Mesendoderm (in vitro differentiated cells): ENCODE data around the gene DPPA4.
"Not testable (repeated sequence)": the region's sequence is repeated elsewhere in the genome, so short reads cannot be mapped to it uniquely, and the experiment has no call there.

Experiments
- DNase-seq: peaks from one replicate; pipeline ENCODE4 v3.0.0; 2013
- H2AK5ac ChIP-seq: 2 replicates; pipeline ENCODE4 v1.6.1; 2013; ENCODE audit warnings: low read length, inconsistent platforms
- H2BK120ac ChIP-seq: 2 replicates; pipeline ENCODE4 v1.6.1; 2013; ENCODE audit warnings: low read depth, mild to moderate bottlenecking, low read length, moderate library complexity, mixed read lengths
- H2BK15ac ChIP-seq: replicated peaks from 2 replicates; pipeline ENCODE4 v1.6.1; 2013; ENCODE audit warnings: low read depth, mild to moderate bottlenecking, moderate library complexity
- H2BK5ac ChIP-seq: 2 replicates; pipeline ENCODE4 v1.6.1; 2013; ENCODE audit warnings: low read length, inconsistent platforms
- H3K18ac ChIP-seq: 2 replicates; pipeline ENCODE4 v1.6.1; 2013; ENCODE audit warnings: mild to moderate bottlenecking, low read length, mixed read lengths
- H3K23ac ChIP-seq: one replicate; pipeline ENCODE4 v1.6.1; 2013; ENCODE audit warnings: low read length
- H3K27ac ChIP-seq: 2 replicates; pipeline ENCODE4 v1.5.1; 2013; ENCODE audit warnings: low read depth, mild to moderate bottlenecking, inconsistent platforms, low read length, moderate library complexity
- H3K27me3 ChIP-seq: 2 replicates; pipeline ENCODE4 v1.6.1; 2013; ENCODE audit warnings: low read length, control low read depth, mild to moderate bottlenecking, inconsistent platforms; ENCODE audit not compliant: insufficient read depth, poor library complexity
- H3K36me3 ChIP-seq: 2 replicates; pipeline ENCODE4 v1.6.1; 2013; ENCODE audit warnings: low read length, inconsistent platforms; ENCODE audit not compliant: control insufficient read depth, insufficient read depth
- H3K4ac ChIP-seq: one replicate; pipeline ENCODE4 v1.6.1; 2013; ENCODE audit warnings: low read depth, mild to moderate bottlenecking, low read length, moderate library complexity
- H3K4me1 ChIP-seq: 2 replicates; pipeline ENCODE4 v1.6.1; 2013; ENCODE audit warnings: low read depth, low read length, inconsistent platforms; ENCODE audit not compliant: control insufficient read depth
- H3K4me2 ChIP-seq: 2 replicates; pipeline ENCODE4 v1.6.1; 2013; ENCODE audit warnings: low read length
- H3K4me3 ChIP-seq: 2 replicates; pipeline ENCODE4 v1.5.1; 2013; ENCODE audit warnings: mild to moderate bottlenecking, low read length
- H3K56ac ChIP-seq: one replicate; pipeline ENCODE4 v1.6.1; 2013; ENCODE audit warnings: low read length
- H3K79me1 ChIP-seq: 2 replicates; pipeline ENCODE4 v1.6.1; 2013; ENCODE audit warnings: low read length, inconsistent platforms
- H3K79me2 ChIP-seq: 2 replicates; pipeline ENCODE4 v1.6.1; 2013; ENCODE audit warnings: mild to moderate bottlenecking, low read length; ENCODE audit not compliant: control insufficient read depth, insufficient read depth
- H3K9ac ChIP-seq: 2 replicates; pipeline ENCODE4 v1.6.1; 2013; ENCODE audit warnings: low read length, inconsistent platforms
- H4K5ac ChIP-seq: one replicate; pipeline ENCODE4 v1.6.1; 2013; ENCODE audit warnings: low read length
- H4K8ac ChIP-seq: one replicate; pipeline ENCODE4 v1.6.1; 2013; ENCODE audit warnings: low read depth, mild to moderate bottlenecking, control low read depth, low read length, moderate library complexity
- WGBS: extraction: QIAGEN DNeasy Blood & Tissue Kit; methylation state at CpG from one replicate; pipeline ENCODE4 v1.1.7; 2013; ENCODE audit warnings: low lambda C conversion rate, missing lambda C conversion rate; ENCODE audit not compliant: insufficient coverage; ENCODE audit errors: extremely low coverage; 5-methylcytosine and 5-hydroxymethylcytosine counted together

DPPA4 gene

DNA sequence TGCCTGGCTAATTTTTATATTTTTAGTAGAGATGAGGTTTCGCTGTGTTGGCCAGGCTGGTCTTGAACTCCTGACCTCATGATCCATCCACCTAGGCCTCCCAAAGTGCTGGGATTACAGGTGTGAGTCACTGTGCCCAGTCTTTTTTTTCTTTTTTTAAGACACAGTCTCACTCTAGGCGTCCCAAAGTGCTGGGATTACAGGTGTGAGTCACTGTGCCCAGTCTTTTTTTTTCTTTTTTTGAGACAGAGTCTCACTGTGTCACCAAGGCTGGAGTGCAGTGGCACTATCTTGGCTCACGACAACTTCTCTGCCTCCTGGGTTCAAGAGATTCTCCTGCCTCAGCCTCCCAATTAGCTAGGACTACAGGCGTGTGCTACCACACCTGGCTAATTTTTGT is 37.1 kb upstream of the DPPA4 start:
- H2AK5ac ChIP-seq, H3K79me2 ChIP-seq, H3K27ac ChIP-seq, H3K4ac ChIP-seq, DNase-seq, H3K56ac ChIP-seq, H2BK15ac ChIP-seq, H3K36me3 ChIP-seq, H2BK120ac ChIP-seq, H2BK5ac ChIP-seq, H4K8ac ChIP-seq, H3K18ac ChIP-seq, H4K5ac ChIP-seq, H3K4me3 ChIP-seq, H3K4me2 ChIP-seq, H3K4me1 ChIP-seq, H3K27me3 ChIP-seq, H3K79me1 ChIP-seq, H3K9ac ChIP-seq, H3K23ac ChIP-seq: not testable (repeated sequence)
- no CpG with 5 or more reads among the region's 4 CpGs for WGBS

DNA sequence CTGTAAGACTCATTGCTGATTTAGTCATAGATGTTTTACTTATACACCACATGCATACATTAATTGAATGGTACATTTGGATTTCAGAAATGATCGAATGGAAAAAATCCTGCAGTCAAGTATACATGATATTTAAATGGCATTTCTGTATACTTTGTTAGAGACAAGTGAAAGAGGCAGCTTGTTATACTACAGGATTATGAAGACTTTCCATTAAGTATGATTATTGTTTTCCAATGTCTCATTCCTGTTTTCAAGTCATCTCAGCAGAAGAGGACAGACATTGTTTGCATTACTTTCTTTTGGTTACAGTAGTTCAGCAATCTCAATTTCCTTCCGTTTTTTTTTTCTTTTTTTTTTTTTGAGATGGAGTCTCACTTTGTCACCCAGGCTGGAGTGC is 36.6 kb upstream of the DPPA4 start:
- no peak overlapping the region for H3K9ac ChIP-seq
- DNase-seq, result no peak
- H3K4me1 ChIP-seq, result no peaks in the 10 kb centered on the region
- no peak overlapping the region for H3K56ac ChIP-seq
- H3K4me3 ChIP-seq, result no peak overlapping the region
- no peak overlapping the region for H2BK5ac ChIP-seq
- H4K8ac ChIP-seq, result no peak overlapping the region
- no peak overlapping the region for H3K4me2 ChIP-seq
- no peak overlapping the region for H3K23ac ChIP-seq
- H2BK15ac ChIP-seq, result no peak overlapping the region
- no peaks in the 10 kb centered on the region for H3K79me2 ChIP-seq
- H3K79me1 ChIP-seq, result no peaks in the 10 kb centered on the region
- no peak overlapping the region for H3K18ac ChIP-seq
- no peak overlapping the region for H2BK120ac ChIP-seq
- H3K4ac ChIP-seq, result no peak overlapping the region
- H3K36me3 ChIP-seq, result no peaks in the 10 kb centered on the region
- H3K27me3 ChIP-seq, result no peaks in the 10 kb centered on the region
- H3K27ac ChIP-seq, result no peak overlapping the region
- WGBS, result no CpG with 5 or more reads among the region's 2 CpGs
- H2AK5ac ChIP-seq, result no peak overlapping the region
- H4K5ac ChIP-seq, result no peak overlapping the region

DNA sequence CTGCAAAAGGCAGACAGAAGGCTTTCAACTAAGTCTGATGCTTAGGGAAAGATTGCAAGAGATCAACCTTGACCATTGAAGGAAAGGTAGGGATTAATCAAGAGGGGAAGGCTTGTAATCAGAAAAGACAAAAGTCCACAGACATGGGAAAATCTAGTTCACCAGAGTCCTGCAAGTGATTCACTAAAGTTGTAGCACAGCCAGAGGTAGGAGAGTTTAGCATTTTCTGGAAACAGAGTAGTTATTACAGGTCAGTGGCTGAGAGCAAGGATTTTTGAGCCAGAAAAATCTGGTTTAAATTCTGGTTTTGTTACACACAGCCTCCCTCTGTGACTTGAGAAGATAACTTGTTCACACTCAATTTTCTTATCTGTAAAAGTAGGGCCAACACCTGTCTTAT is 35.3 kb upstream of the DPPA4 start:
- no peak overlapping the region for H3K56ac ChIP-seq
- no peaks in the 10 kb centered on the region for H3K79me1 ChIP-seq
- no peak overlapping the region for H3K23ac ChIP-seq
- no peaks in the 10 kb centered on the region for H3K36me3 ChIP-seq
- no peak overlapping the region for H3K4me2 ChIP-seq
- no peak overlapping the region for H3K18ac ChIP-seq
- no peak overlapping the region for H3K4me3 ChIP-seq
- no peaks in the 10 kb centered on the region for H3K27me3 ChIP-seq
- peak; percentile 22 for DNase-seq
- no peaks in the 10 kb centered on the region for H3K4me1 ChIP-seq
- H2BK5ac ChIP-seq, result no peak overlapping the region
- H4K5ac ChIP-seq, result no peak overlapping the region
- no peaks in the 10 kb centered on the region for H3K79me2 ChIP-seq
- no peak overlapping the region for H3K4ac ChIP-seq
- H2AK5ac ChIP-seq, result no peak overlapping the region
- no peak overlapping the region for H4K8ac ChIP-seq
- no peak overlapping the region for H2BK120ac ChIP-seq
- H3K9ac ChIP-seq, result no peak overlapping the region
- no peak overlapping the region for H2BK15ac ChIP-seq
- no peak overlapping the region for H3K27ac ChIP-seq

DNA sequence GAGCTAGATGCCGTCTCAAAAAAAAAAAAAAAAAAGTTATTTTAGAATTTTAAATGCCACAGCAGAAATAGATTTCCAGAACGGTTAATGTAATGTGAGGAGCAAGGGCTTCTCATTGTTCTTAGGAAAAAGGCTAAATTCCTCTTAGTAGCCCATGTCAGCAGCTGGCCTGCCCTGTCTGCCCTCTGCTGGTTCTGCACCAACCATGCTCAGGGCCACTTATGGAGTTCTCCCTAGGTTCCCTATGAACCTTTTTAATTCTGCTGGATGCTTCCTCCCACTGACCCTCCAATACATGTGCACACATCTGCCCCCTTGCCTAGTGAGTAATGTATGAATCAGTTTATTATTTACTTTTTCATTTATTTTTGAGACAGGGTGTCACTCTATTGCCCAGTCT is 32.2 kb upstream of the DPPA4 start:
- Histone ChIP-seq H4K5ac (no peak overlapping the region), H3K36me3 (no peaks in the 10 kb centered on the region), H3K4me3 (no peak overlapping the region), H3K4ac (no peak overlapping the region), H3K18ac (no peak overlapping the region), H3K9ac (no peak overlapping the region), H3K79me1 (no peaks in the 10 kb centered on the region), H4K8ac (no peak overlapping the region), H2BK5ac (no peak overlapping the region), H3K56ac (no peak overlapping the region), H3K4me2 (no peak overlapping the region), H3K79me2 (no peaks in the 10 kb centered on the region), H3K27me3 (no peaks in the 10 kb centered on the region), H2BK120ac (no peak overlapping the region), H2AK5ac (no peak overlapping the region), H3K4me1 (no peaks in the 10 kb centered on the region), H3K23ac (no peak overlapping the region), H3K27ac (no peak overlapping the region), H2BK15ac (no peak overlapping the region)
- peak; percentile 77 for DNase-seq
- WGBS, result no CpG with 5 or more reads among the region's 2 CpGs

DNA sequence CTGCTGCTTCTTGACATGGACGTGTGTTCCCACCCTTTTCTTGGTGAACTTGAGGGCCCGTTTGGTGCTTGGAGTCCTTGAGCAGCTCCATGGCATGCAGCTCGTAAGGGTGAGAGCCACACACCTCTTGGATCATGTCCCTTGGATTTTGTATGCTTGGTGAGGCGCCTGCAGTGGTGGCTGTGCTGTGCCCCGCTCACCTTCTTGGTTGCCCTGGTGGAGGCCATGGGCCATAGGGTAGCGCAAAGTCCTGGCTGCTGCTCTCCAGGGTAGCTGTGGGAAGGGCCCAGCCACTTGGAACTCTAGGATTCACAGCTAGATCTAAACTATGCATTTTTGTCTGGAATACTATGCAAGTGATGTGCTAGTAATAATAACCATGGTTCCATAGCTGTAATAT is 26.7 kb upstream of the DPPA4 start:
- Histone ChIP-seq H3K4me2 (no peak overlapping the region), H3K56ac (no peak overlapping the region), H4K5ac (no peak overlapping the region), H3K18ac (no peak overlapping the region), H3K27me3 (no peaks in the 10 kb centered on the region), H3K4me1 (no peaks in the 10 kb centered on the region), H3K9ac (no peak overlapping the region), H3K36me3 (no peaks in the 10 kb centered on the region), H2BK5ac (no peak overlapping the region), H2BK120ac (no peak overlapping the region), H2BK15ac (no peak overlapping the region), H3K23ac (no peak overlapping the region), H3K4ac (no peak overlapping the region), H3K27ac (no peak overlapping the region), H3K79me2 (no peaks in the 10 kb centered on the region), H2AK5ac (no peak overlapping the region), H3K79me1 (no peaks in the 10 kb centered on the region), H4K8ac (no peak overlapping the region), H3K4me3 (no peak overlapping the region)
- DNase-seq, result no peak
- whole genome bisulfite sequencing, result no CpG with 5 or more reads among the region's 6 CpGs

DNA sequence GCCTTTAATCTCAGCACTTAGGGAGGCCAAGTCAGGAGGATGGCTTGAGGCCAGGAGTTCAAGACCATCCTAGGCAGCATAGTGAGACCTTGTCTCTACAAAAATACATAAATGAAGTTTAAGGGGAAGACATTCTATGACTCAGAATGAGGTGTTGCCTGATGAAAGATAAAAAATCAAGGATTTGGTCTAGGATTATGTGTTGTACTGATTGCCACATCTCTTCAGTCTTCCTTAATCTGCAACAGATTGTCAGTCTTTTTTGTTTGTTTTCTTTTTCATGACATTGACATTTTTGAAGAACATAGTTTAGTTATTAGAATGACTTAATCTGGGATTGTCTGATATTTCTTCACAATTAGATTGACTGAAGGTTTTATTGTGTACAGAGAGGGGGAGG is 26.3 kb upstream of the DPPA4 start:
- Histone ChIP-seq H3K79me2 (no peaks in the 10 kb centered on the region), H3K4me2 (no peak overlapping the region), H2BK5ac (no peak overlapping the region), H4K5ac (no peak overlapping the region), H3K27me3 (no peaks in the 10 kb centered on the region), H3K56ac (no peak overlapping the region), H3K23ac (no peak overlapping the region), H3K36me3 (no peaks in the 10 kb centered on the region), H4K8ac (no peak overlapping the region), H3K27ac (no peak overlapping the region), H2AK5ac (no peak overlapping the region), H3K18ac (no peak overlapping the region), H3K9ac (no peak overlapping the region), H3K4me1 (no peaks in the 10 kb centered on the region), H3K4ac (no peak overlapping the region), H2BK120ac (no peak overlapping the region), H3K79me1 (no peaks in the 10 kb centered on the region), H3K4me3 (no peak overlapping the region), H2BK15ac (no peak overlapping the region)
- DNase-seq, result no peak
